NCI-H2171 (cell line): Measurements from ENCODE around the gene CLEC16A.

ENCODE experiments used
- DNase-seq: peaks from one replicate; lab custom pipeline; 2025; lab: John Stamatoyannopoulos, UW

CLEC16A gene

GRCh38 chr16:11121083-11121608, 176.8 kb downstream of the CLEC16A start:
- no peak for DNase-seq

- no peak for DNase-seq
Observed at GRCh38 chr16:11121914-11122692, 177.7 kb downstream of the CLEC16A start.

GRCh38 chr16:11123666-11124065, 179.3 kb downstream of the CLEC16A start:
- no peak for DNase-seq

GRCh38 chr16:11125936-11126335, 181.6 kb downstream of the CLEC16A start:
- no peak for DNase-seq

- no peak for DNase-seq
Observed at GRCh38 chr16:11126399-11127054, 182.2 kb downstream of the CLEC16A start.

GRCh38 chr16:11127610-11128195, 183.3 kb downstream of the CLEC16A start:
- DNase-seq = no peak

- no peak for DNase-seq
Observed at GRCh38 chr16:11128211-11129141, 184.1 kb downstream of the CLEC16A start.

GRCh38 chr16:11129378-11129781, 185.0 kb downstream of the CLEC16A start:
- no peak for DNase-seq

- DNase-seq = no peak
Observed at GRCh38 chr16:11130978-11131665, 186.8 kb downstream of the CLEC16A start.

GRCh38 chr16:11131706-11132105, 187.3 kb downstream of the CLEC16A start:
- no peak for DNase-seq

- DNase-seq = no peak
Observed at GRCh38 chr16:11133344-11133943, 189.1 kb downstream of the CLEC16A start.

GRCh38 chr16:11134722-11135463, 190.5 kb downstream of the CLEC16A start:
- no peak for DNase-seq

GRCh38 chr16:11135464-11135973, 191.2 kb downstream of the CLEC16A start:
- DNase-seq = no peak

GRCh38 chr16:11136600-11136999, 192.2 kb downstream of the CLEC16A start:
- DNase-seq = peak; percentile 62

- DNase-seq = no peak
Observed at GRCh38 chr16:11138022-11138768, 193.8 kb downstream of the CLEC16A start.

GRCh38 chr16:11138769-11139325, 194.5 kb downstream of the CLEC16A start:
- no peak for DNase-seq

GRCh38 chr16:11139326-11140097, 195.1 kb downstream of the CLEC16A start:
- DNase-seq = no peak

- DNase-seq = no peak
Observed at GRCh38 chr16:11140098-11140375, 195.7 kb downstream of the CLEC16A start.
